ENCODE data around the gene BST1.

DNA sequence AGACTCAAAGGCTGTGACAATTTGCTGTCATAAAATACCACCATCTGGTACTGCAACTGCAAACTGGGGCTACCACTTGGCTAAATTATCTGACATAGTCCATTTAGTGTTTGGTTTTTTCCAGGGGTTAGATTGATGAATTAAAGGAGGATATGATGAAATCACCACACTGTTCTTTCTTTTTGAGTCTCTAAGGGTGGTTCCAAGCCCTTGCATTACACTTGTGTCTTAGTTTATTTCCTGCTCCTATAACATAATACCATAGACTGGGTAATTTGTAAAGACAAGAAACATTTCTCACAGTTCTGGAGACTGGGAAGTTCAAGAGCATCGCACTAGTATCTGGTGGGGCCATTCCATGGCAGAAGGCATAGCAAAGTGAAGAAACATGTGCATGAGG, 43.2 kb downstream of the BST1 start:
- TF ChIP-seq, protein P1, sequence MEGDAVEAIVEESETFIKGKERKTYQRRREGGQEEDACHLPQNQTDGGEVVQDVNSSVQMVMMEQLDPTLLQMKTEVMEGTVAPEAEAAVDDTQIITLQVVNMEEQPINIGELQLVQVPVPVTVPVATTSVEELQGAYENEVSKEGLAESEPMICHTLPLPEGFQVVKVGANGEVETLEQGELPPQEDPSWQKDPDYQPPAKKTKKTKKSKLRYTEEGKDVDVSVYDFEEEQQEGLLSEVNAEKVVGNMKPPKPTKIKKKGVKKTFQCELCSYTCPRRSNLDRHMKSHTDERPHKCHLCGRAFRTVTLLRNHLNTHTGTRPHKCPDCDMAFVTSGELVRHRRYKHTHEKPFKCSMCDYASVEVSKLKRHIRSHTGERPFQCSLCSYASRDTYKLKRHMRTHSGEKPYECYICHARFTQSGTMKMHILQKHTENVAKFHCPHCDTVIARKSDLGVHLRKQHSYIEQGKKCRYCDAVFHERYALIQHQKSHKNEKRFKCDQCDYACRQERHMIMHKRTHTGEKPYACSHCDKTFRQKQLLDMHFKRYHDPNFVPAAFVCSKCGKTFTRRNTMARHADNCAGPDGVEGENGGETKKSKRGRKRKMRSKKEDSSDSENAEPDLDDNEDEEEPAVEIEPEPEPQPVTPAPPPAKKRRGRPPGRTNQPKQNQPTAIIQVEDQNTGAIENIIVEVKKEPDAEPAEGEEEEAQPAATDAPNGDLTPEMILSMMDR (IDR thresholded peaks at IDR 0.05), result no peak
- no peak for TF ChIP-seq POLR2A (IDR thresholded peaks at IDR 0.05)

Data from lower leg skin (tissue), 3 donors.